Measurements from ENCODE around the gene ELMOD2.
"Not testable (repeated sequence)": the region's sequence is repeated elsewhere in the genome, so short reads cannot be mapped to it uniquely, and the experiment has no call there.

The ELMOD2 gene

GRCh38 chr4:140523857-140524742 lies at the start of gene ELMOD2:
Gene ELMOD2 (plus strand): TSS chr4:140524168. CDS start chr4:140525429, 1,261 bp downstream.
- DNase-seq, result peak; percentile 98

- DNase-seq, result no peak
Observed at GRCh38 chr4:140483445-140483844, 40.5 kb upstream of the ELMOD2 start.

GRCh38 chr4:140485939-140486338 lies 38.0 kb upstream of the ELMOD2 start:
- no peak for DNase-seq

GRCh38 chr4:140497405-140497746 lies 26.6 kb upstream of the ELMOD2 start:
- no peak for DNase-seq

GRCh38 chr4:140497747-140498636 lies 26.0 kb upstream of the ELMOD2 start, which contains the start of gene MGAT4D:
Gene MGAT4D (minus strand): TSS chr4:140498293. CDS start chr4:140498222, 71 bp downstream.
- no peak for DNase-seq

GRCh38 chr4:140499391-140499790 lies 24.6 kb upstream of the ELMOD2 start:
- DNase-seq, result no peak

- DNase-seq, result no peak
Observed at GRCh38 chr4:140504261-140504660, 19.7 kb upstream of the ELMOD2 start.

- not testable (repeated sequence) for DNase-seq
Observed at GRCh38 chr4:140513765-140514164, 10.2 kb upstream of the ELMOD2 start.

- DNase-seq, result no peak
Observed at GRCh38 chr4:140515423-140515822, 8.5 kb upstream of the ELMOD2 start.

- no peak for DNase-seq
Observed at GRCh38 chr4:140523370-140523856, 555 bp upstream of the ELMOD2 start.

- DNase-seq, result no peak
Observed at GRCh38 chr4:140529434-140529833, 5.5 kb downstream of the ELMOD2 start.

- DNase-seq, result no peak
Observed at GRCh38 chr4:140533951-140534480, 10.0 kb downstream of the ELMOD2 start.

GRCh38 chr4:140556372-140557085 lies 32.6 kb downstream of the ELMOD2 start:
- DNase-seq, result peak; percentile 33

- no peak for DNase-seq
Observed at GRCh38 chr4:140557831-140558435, 34.0 kb downstream of the ELMOD2 start.

- DNase-seq, result no peak
Observed at GRCh38 chr4:140559696-140560095, 35.7 kb downstream of the ELMOD2 start.

- DNase-seq, result no peak
Observed at GRCh38 chr4:140568507-140569306, 44.7 kb downstream of the ELMOD2 start, which contains the start of gene UCP1. Gene UCP1 (minus strand): TSS chr4:140568961. CDS start chr4:140568729, 232 bp downstream.

- no peak for DNase-seq
Observed at GRCh38 chr4:140569307-140569638, 45.3 kb downstream of the ELMOD2 start.

GRCh38 chr4:140571620-140572019 lies 47.7 kb downstream of the ELMOD2 start:
- DNase-seq, result no peak

GRCh38 chr4:140575489-140575888 lies 51.5 kb downstream of the ELMOD2 start:
- DNase-seq, result no peak

GRCh38 chr4:140579278-140579677 lies 55.3 kb downstream of the ELMOD2 start:
- no peak for DNase-seq

- no peak for DNase-seq
Observed at GRCh38 chr4:140581078-140581477, 57.1 kb downstream of the ELMOD2 start.

Measured in CD4-positive, alpha-beta T cell treated with Interleukin-10 for 1 hour (primary cell).